AG10803 (cell line): ENCODE measurements around the gene SETD5.
A peak's percentile ranks its signal among the peaks of the same experiment; 100 is the strongest.

Source experiments
- DNase-seq: peaks from one replicate; pipeline ENCODE4 v3.0.0; 2010; ENCODE audit warnings: low read depth
- H3K4me3 ChIP-seq: 2 replicates; pipeline ENCODE4 v1.5.1; 2011; ENCODE audit warnings: mild to moderate bottlenecking, low read length, control low read depth
- TF ChIP-seq, protein P1 (sequence below): conservative IDR thresholded peaks from 2 replicates; pipeline ENCODE4 v1.5.1; 2011; ENCODE audit warnings: mild to moderate bottlenecking, low read length, control low read depth, inconsistent platforms

SETD5 gene

DNA sequence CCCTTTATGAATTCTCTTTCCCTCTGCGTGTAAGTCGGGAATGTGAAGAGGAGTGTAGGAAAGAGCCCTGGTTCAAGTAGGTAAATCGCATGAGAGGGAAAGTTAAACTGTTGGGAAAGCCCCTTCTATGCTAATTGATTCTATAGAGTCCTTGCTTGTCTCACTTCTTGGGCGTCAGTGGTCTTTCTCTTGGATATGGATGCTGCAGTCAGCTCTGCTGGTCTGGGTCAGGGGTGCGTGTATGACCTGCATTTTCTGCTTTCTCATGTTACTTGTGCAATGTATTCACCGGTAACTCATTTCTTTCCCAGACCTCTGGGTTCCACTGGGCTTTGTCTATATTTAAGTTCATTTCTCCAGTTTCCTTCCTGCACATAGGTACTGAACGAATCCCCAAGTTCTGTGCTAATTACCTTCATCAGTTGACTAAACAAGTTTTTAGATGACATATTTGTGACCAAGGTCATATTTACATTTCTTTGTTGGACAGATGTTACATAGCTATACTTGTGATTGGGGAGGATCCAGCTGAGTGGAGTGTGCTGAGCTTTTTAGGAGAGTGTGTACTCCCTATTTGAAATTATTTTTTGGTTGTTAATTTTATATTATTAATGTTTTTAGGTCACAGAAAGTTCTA lies 1.4 kb downstream of the SETD5 start:
- DNase-seq: peak; percentile 51
- TF ChIP-seq, protein P1, sequence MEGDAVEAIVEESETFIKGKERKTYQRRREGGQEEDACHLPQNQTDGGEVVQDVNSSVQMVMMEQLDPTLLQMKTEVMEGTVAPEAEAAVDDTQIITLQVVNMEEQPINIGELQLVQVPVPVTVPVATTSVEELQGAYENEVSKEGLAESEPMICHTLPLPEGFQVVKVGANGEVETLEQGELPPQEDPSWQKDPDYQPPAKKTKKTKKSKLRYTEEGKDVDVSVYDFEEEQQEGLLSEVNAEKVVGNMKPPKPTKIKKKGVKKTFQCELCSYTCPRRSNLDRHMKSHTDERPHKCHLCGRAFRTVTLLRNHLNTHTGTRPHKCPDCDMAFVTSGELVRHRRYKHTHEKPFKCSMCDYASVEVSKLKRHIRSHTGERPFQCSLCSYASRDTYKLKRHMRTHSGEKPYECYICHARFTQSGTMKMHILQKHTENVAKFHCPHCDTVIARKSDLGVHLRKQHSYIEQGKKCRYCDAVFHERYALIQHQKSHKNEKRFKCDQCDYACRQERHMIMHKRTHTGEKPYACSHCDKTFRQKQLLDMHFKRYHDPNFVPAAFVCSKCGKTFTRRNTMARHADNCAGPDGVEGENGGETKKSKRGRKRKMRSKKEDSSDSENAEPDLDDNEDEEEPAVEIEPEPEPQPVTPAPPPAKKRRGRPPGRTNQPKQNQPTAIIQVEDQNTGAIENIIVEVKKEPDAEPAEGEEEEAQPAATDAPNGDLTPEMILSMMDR: no peak
- H3K4me3 ChIP-seq: peak overlapping the region; percentile 98

DNA sequence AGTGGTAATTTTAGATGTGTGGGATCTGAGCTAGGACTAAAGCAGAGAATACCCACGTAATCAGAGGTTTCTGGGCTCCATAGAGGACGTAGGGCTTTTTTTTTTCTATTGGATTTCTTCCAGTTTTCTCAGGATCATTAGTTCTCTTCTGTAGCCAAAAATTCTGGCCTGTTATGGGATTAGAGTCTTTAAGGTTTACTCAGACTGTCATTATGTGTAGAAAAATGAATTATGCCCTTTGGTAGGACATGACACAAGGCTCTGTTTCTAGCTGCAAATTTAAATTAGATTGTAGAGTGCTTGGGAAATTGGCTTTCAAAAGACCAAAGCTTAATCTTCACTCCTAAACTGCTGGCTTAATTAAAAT lies 1.9 kb downstream of the SETD5 start:
- TF ChIP-seq, protein P1: no peak
- peak overlapping the region; percentile 98 for H3K4me3 ChIP-seq
- no peak for DNase-seq

DNA sequence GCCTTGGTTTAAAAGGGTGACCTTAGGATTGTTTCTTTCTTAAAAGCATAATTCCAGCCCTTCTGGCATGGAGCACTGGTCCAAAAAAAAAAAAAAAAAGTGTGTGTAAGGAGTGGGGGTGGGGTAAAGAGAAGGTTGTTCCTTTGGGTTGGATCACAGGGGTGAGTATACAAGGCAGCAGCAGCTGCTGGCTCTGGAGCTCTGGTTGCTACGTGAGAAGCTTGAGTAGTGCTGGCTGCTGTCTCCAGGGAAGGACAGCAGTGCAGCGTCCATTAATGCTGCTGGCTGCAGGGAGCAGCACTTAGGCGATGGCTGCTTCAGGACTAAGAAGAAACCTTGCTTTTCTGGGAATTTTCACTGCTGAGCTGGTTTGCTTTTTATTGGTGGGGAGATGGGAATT lies 2.3 kb downstream of the SETD5 start:
- peak overlapping the region; percentile 98 for H3K4me3 ChIP-seq
- TF ChIP-seq, protein P1: peak; percentile 31
- peak; percentile 96 for DNase-seq

DNA sequence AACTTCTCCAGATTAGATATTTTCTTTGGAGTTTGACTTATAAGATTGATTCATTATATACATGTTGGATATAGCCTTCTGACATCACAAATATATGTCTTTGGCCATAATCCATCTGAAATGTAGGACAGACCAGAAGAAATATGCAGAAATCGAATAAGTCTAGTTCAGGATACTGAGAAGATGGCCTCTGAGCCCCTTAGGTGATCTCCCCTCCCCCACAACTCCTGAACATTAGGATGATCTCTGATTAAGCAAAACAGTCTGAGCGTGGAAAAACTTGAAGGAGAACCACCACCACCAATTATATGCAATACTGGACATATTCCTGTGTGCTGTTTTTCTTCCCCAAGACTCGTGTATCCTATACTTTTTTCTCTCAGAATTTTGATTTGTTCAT lies 3.2 kb downstream of the SETD5 start:
- TF ChIP-seq, protein P1: no peak
- no peak for DNase-seq

DNA sequence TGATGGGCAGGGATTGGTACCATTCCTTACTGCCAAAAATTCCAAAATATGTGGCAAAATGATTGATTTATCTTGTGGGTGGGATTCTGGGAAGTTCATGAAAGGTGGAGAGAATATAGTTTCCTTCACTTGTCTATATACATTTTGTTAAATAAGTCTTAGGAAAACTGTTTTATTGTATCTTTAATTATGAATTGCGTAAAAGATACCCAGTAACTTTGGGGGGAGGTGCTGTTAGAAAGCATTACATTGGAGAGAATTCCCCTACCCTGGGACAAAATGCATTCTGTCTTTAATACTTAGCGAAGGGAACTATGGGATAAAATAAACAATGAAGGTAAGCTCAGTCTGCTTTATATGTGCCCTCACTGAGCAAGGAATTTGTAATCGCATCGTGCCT lies 4.6 kb downstream of the SETD5 start:
- no peak for DNase-seq

More for the DNA sequence above, 3.2 kb downstream of the SETD5 start:
- peak overlapping the region; percentile 32 for H3K4me3 ChIP-seq

DNA sequence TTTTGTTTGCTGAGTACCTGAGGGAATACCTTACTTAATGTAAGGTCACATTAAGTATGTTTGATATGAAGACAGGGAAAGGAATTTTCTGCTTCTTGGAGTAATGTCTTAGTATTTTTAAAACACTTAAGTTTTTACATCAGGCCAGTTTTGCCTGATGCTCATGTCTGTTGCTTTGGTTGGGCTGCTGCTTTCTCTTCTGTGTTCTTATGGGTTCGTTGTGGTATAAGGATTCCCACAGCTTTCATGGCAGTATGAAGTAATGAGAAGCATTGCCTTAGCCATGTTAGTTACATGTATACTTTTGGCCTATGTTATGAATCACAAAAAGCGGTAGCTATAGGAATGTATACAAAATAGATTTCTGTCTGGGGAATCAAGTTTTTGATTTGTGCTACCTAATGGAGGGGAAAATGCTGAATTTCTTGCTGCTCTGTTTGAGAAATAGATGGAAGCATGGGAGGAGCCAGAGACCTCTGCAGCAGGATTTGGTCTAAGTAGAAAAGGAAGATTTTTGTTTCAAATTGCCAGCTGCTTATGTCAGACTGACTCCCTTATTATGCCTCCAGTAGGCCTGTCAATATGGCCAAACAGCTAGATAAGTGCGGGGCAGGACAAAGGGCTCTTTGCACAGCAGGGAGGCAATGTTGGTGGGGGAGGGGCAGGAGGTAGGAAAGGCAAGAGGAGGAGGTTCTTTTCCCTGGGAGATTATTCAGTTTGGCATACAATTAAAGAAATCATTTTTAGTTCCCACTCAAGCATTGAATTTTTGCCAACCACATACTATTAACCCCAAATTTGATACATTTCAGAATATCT lies 5.2 kb downstream of the SETD5 start:
- peak overlapping the region; percentile 0; the same call in 1 of the 2 replicates for H3K4me3 ChIP-seq
- TF ChIP-seq, protein P1: no peak
- no peak for DNase-seq

More for the DNA sequence above, 4.6 kb downstream of the SETD5 start:
- TF ChIP-seq, protein P1: no peak
- H3K4me3 ChIP-seq: peak overlapping the region; percentile 0; the same call in 1 of the 2 replicates

DNA sequence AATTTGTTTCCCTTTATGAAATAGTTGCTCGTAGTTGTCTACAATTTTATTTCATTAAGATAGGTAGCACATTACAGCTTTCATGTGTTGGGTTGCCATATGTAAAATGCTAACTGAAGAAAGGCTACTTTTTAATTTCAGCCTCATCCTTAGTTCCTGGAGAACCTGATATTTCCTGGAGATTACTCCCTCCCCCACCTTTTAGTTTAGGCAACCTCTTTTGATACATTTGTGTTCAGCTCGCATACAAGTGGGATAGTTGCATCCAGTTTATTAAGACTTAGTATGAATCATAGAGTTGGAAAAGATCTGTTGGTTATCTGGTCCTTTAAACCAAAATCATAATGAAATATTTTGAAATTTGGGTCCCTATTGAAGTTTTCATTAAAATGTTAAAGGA lies 6.0 kb downstream of the SETD5 start:
- DNase-seq: no peak
- TF ChIP-seq, protein P1: no peak
- H3K4me3 ChIP-seq: no peak overlapping the region
